Kidney (tissue), 14 donors: Measurements from ENCODE around the gene EIF4H. TPM values are rescaled to one million over a fixed set of nuclear protein-coding genes. Genes with fewer than 3 reads are reported as not detected.

Experiments used
- DNase-seq, 5 donors: peaks; one replicate each; pipeline ENCODE4 v3.0.0-alpha.2; 2013 to 2020
- FAIRE-seq: peaks from 2 replicates; lab custom pipeline; 2012; peaks lifted over from hg19 to GRCh38; lab: Jason Lieb, UNC
- H3K27ac ChIP-seq, 2 donors: one replicate each; pipeline ENCODE4 v1.7.0; 2013; ENCODE audit warnings: low read depth in 2 of 2, low read length in 2 of 2, inconsistent platforms in 1 of 2
- H3K27me3 ChIP-seq: one replicate; pipeline ENCODE4 v1.7.1; 2013; ENCODE audit warnings: low read length, inconsistent platforms; ENCODE audit not compliant: control insufficient read depth, insufficient read depth
- H3K36me3 ChIP-seq, 3 donors: one replicate each; pipeline versions ENCODE4 v1.7.0 to v1.7.1; 2013; ENCODE audit warnings: low read length in 3 of 3, control low read depth in 1 of 3, inconsistent platforms in 1 of 3; ENCODE audit not compliant: insufficient read depth in 3 of 3, control insufficient read depth in 2 of 3
- H3K4me1 ChIP-seq, 3 donors: one replicate each; pipeline versions ENCODE4 v1.7.0 to v1.7.1; 2013; ENCODE audit warnings: low read length in 3 of 3, inconsistent platforms in 1 of 3, low read depth in 1 of 3; ENCODE audit not compliant: control insufficient read depth in 2 of 3, insufficient read depth in 2 of 3
- H3K4me3 ChIP-seq, 3 donors: one replicate each; pipeline versions ENCODE4 v1.7.0 to v1.8.1; 2013; ENCODE audit warnings: low read length in 3 of 3, control low read depth in 1 of 3, inconsistent platforms in 1 of 3
- H3K9ac ChIP-seq, 3 donors: one replicate each; pipeline versions ENCODE4 v1.7.0 to v1.7.1; 2013; ENCODE audit warnings: low read length in 3 of 3, control low read depth in 1 of 3, inconsistent platforms in 1 of 3
- H3K9me3 ChIP-seq, 3 donors: one replicate each; pipeline versions ENCODE4 v1.7.0 to v1.7.1; 2013; ENCODE audit warnings: low read length in 3 of 3, control low read depth in 1 of 3, inconsistent platforms in 1 of 3; ENCODE audit not compliant: control insufficient read depth in 2 of 3, insufficient read depth in 1 of 3
- intact Hi-C: fragments of 100-400 bp; cut with DNase I; formaldehyde crosslinking; loops from one replicate; pipeline ENCODE4 v1.11.1; 2022
- polyA plus RNA-seq: library from polyadenylated mRNA; stranded (reverse); fragments of 350-450 nt; fragmentation: Illumina TruSeq; extraction: RNeasy Lipid Tissue Mini Kit (QIAGEN cat#74804); gene quantifications from one replicate; pipeline ENCODE4 v1.2.3, GENCODE V29; 2014; ENCODE audit warnings: low read depth, low replicate concordance; ENCODE audit not compliant: insufficient read depth
- total RNA-seq: library from RNA; stranded (reverse); fragmentation: NEBNext Ultra II Directional; extraction: Animal tissue kit (Norgen Biotek cat#: 25700); gene quantifications from one replicate; pipeline ENCODE4 v1.2.1, GENCODE V29; 2021
- TF ChIP-seq, protein P1 (sequence below): IDR thresholded peaks from 3 replicates; pipeline ENCODE4 v1.5.1; 2012; ENCODE audit warnings: mild to moderate bottlenecking, moderate library complexity, borderline replicate concordance; ENCODE audit not compliant: insufficient read depth; ENCODE audit errors: extremely low read depth
- donor health status: control.
- donor health status: control.
- donor health status: control.
- donor health status: control.
- donor health status: control.
- donor health status: DM: yes; HTN: yes; CAD: no.
- donor health status: Normal renal cell carcinoma (clear cell type).

The EIF4H gene
- total and polyA plus RNA-seq, 2 donors from 2014 or later: 153 to 240 TPM

DNA sequence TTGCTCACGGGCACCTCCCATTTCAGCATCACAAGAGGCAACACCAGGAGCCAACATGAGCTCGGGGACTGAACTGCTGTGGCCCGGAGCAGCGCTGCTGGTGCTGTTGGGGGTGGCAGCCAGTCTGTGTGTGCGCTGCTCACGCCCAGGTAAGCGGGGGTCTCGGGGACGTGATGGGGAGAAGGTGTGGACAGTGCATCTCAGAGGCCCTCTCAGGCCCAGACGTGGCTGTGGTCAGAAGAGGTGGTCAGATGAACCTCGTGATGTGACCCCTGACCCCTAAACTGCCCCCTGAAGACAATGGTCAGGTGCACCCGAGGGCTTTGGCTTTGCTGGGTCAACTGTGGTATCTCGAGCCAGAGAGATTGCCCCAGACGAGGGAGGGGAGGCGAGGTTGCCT, 41.8 kb downstream of the EIF4H start:
- Histone ChIP-seq H3K9ac (no peak overlapping the region), H3K27ac (no peak overlapping the region), H3K36me3 (no peaks in the 10 kb centered on the region), H3K9me3 (no peaks in the 10 kb centered on the region), H3K4me3 (no peak overlapping the region), H3K27me3 (no peaks in the 10 kb centered on the region), H3K4me1 (no peaks in the 10 kb centered on the region)
- FAIRE-seq (no peak), DNase-seq (no peak)
- intact Hi-C loops: no loop called here
- TF ChIP-seq, protein P1, sequence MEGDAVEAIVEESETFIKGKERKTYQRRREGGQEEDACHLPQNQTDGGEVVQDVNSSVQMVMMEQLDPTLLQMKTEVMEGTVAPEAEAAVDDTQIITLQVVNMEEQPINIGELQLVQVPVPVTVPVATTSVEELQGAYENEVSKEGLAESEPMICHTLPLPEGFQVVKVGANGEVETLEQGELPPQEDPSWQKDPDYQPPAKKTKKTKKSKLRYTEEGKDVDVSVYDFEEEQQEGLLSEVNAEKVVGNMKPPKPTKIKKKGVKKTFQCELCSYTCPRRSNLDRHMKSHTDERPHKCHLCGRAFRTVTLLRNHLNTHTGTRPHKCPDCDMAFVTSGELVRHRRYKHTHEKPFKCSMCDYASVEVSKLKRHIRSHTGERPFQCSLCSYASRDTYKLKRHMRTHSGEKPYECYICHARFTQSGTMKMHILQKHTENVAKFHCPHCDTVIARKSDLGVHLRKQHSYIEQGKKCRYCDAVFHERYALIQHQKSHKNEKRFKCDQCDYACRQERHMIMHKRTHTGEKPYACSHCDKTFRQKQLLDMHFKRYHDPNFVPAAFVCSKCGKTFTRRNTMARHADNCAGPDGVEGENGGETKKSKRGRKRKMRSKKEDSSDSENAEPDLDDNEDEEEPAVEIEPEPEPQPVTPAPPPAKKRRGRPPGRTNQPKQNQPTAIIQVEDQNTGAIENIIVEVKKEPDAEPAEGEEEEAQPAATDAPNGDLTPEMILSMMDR: no peak

DNA sequence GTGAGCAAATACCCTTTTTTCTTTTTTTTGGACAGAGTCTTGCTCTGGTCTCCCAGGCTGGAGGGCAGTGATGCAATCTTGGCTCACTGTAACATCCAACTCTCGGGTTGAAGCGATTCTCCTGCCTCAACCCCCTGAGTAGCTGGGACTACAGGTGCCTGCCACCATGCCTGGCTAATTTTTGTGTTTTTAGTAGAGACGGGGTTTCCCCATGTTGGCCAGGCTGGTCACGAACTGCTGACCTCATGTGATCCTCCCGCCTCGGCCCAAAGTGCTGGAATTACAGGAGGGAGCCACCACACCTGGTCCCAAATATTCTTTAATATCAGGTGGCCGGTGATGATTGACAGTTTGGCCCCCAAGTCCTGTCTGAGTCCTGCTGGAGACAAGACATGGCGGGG, 42.2 kb downstream of the EIF4H start:
- DNase-seq: no peak
- Histone ChIP-seq H3K4me1 (no peaks in the 10 kb centered on the region), H3K4me3 (no peak overlapping the region), H3K36me3 (no peaks in the 10 kb centered on the region), H3K27me3 (no peaks in the 10 kb centered on the region), H3K9me3 (no peaks in the 10 kb centered on the region), H3K27ac (no peak overlapping the region), H3K9ac (no peak overlapping the region)
- intact Hi-C loops: no loop called here
- TF ChIP-seq, protein P1: no peak
- FAIRE-seq: no peak

DNA sequence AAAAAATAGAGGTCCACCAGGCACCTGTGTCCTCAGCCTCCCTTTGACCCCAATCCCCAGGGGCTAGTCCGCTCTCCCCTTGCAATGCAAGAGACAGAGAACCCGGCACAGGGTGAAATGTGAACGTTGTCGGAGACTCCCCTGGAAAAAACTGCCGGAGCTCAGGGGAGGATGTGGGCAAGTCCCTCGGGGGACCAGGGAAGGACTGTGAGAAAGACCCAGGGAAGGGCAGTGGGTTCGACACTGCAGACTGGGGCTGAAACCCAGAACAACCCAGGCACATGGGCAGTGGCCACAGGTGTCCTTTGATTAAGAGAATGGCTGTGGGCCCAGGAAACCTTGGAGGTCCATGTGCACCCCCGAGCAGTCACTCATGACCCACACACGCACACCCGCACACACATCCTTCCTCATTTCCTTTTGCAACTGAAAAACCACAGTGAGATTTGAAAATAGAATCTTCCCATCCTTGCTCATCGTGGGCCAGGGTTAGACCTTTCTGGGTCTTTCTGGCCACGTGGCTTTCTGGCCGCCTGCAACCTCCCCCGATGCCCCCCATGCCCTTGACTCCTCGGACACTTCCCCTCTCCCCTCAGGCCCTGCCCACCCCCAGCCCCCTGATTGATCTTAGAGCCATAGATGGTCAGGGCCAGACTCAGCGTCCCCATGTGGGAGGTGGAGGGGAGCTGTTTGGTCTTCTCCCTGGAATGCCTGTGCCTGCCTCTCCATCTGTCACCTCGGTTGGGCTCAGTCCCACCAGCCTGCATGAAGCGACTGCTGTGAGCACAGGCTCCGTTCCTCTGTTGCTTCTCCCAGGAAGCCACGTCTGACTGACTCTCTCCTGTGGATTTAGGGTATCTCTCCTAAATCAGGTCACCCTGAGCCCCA, 43.5 kb downstream of the EIF4H start:
- TF ChIP-seq, protein P1: no peak
- no peak overlapping the region for H3K4me3 ChIP-seq
- intact Hi-C loops: no loop called here
- H3K27me3 ChIP-seq: no peaks in the 10 kb centered on the region
- H3K9ac ChIP-seq: no peak overlapping the region
- no peak overlapping the region for H3K27ac ChIP-seq
- FAIRE-seq (no peak), DNase-seq (no peak)
- no peaks in the 10 kb centered on the region for H3K36me3 ChIP-seq
- no peaks in the 10 kb centered on the region for H3K9me3 ChIP-seq
- H3K4me1 ChIP-seq: no peaks in the 10 kb centered on the region
